PC-9 (cell line): ENCODE measurements around the gene STAG3. TPM values are rescaled to one million over a fixed set of nuclear protein-coding genes. Genes with fewer than 3 reads are reported as not detected.

Experiments
- BruUV-seq: library from RNA; stranded (reverse); fragments of 400-500 nt; replicated peaks from 2 replicates; lab custom pipeline; 2021; lab: Mats Ljungman, UMichigan
- CTCF ChIA-PET: fragments of 300-600 bp; sonication (Branson Sonifier 250); formaldehyde crosslinking; loops from one replicate; lab custom pipeline; 2022; ENCODE audit warnings: antibody characterized with exemption; lab: Charles Lee
- POLR2A ChIA-PET: fragments of 300-600 bp; sonication (Branson Sonifier 250); formaldehyde crosslinking; loops from one replicate; lab custom pipeline; 2022; ENCODE audit warnings: antibody characterized with exemption; ENCODE audit not compliant: unreplicated experiment; lab: Charles Lee
- DNase-seq, 2 experiments: peaks; one replicate each; pipeline versions ENCODE4 v3.0.0 to v3.0.0-alpha.2; 2015 to 2022; ENCODE audit warnings: mixed read lengths in 1 of 2
- H2AFZ ChIP-seq: fragments of 200-600 bp; sonication (generic); 2 replicates; pipeline ENCODE4 v1.8.1; 2017; ENCODE audit warnings: antibody characterized with exemption
- H3F3A ChIP-seq: fragments of 200-600 bp; sonication (generic); 2 replicates; pipeline ENCODE4 v1.8.1; 2017; ENCODE audit warnings: antibody characterized with exemption, mild to moderate bottlenecking, low read depth; ENCODE audit not compliant: insufficient read depth
- H3K27ac ChIP-seq: fragments of 200-600 bp; sonication (generic); 2 replicates; pipeline ENCODE4 v1.6.1; 2016; ENCODE audit warnings: mixed run types
- H3K27me3 ChIP-seq: fragments of 200-600 bp; sonication (generic); 2 replicates; pipeline ENCODE4 v1.6.1; 2016; ENCODE audit warnings: low read depth, mixed run types; ENCODE audit not compliant: insufficient read depth
- H3K36me3 ChIP-seq: fragments of 200-600 bp; sonication (generic); 2 replicates; pipeline ENCODE4 v1.6.1; 2016; ENCODE audit warnings: low read depth, mixed run types
- H3K4me1 ChIP-seq: fragments of 200-600 bp; sonication (generic); replicated peaks from 2 replicates; pipeline ENCODE4 v1.6.1; 2016; ENCODE audit warnings: mixed run types; ENCODE audit not compliant: insufficient read depth
- H3K4me2 ChIP-seq: fragments of 200-600 bp; sonication (generic); 2 replicates; pipeline ENCODE4 v1.6.1; 2017; ENCODE audit warnings: mixed run types
- H3K4me3 ChIP-seq: fragments of 200-600 bp; sonication (generic); 2 replicates; pipeline ENCODE4 v1.6.1; 2016; ENCODE audit warnings: mixed run types
- H3K79me2 ChIP-seq: fragments of 200-600 bp; sonication (generic); 2 replicates; pipeline ENCODE4 v1.6.1; 2017; ENCODE audit warnings: low read depth, mixed run types
- H3K9me2 ChIP-seq: fragments of 200-600 bp; sonication (generic); 2 replicates; pipeline ENCODE4 v1.8.1; 2017; ENCODE audit warnings: mild to moderate bottlenecking; ENCODE audit not compliant: insufficient read depth
- H3K9me3 ChIP-seq: fragments of 200-600 bp; sonication (generic); 2 replicates; pipeline ENCODE4 v1.8.1; 2016; ENCODE audit warnings: low read depth; ENCODE audit not compliant: insufficient read depth
- H4K20me1 ChIP-seq: fragments of 200-600 bp; sonication (generic); 2 replicates; pipeline ENCODE4 v1.8.1; 2017; ENCODE audit not compliant: insufficient read depth
- CTCF ChIP-seq: fragments of 200-600 bp; sonication (generic); conservative IDR thresholded peaks from 2 replicates; pipeline ENCODE4 v1.6.1; 2017; ENCODE audit warnings: mixed run types, antibody characterized with exemption, mild to moderate bottlenecking, moderate library complexity
- EZH2 ChIP-seq: fragments of 200-600 bp; sonication (generic); IDR thresholded peaks from 2 replicates; pipeline ENCODE4 v1.8.0; 2017; ENCODE audit warnings: antibody characterized with exemption, low read depth
- intact Hi-C: fragments of 100-400 bp; cut with micrococcal nuclease; formaldehyde crosslinking; loops from one replicate; pipeline ENCODE4 v1.10.0; 2022; ENCODE audit not compliant: unreplicated experiment
- total RNA-seq: library from RNA; stranded (reverse); gene quantifications from 2 replicates; pipeline ENCODE4 v1.2.3, GENCODE V29; 2021

The STAG3 gene
- total RNA-seq, 1 experiment from 2014 or later = 0.83 TPM

- H3K4me2 ChIP-seq = peak overlapping the region; percentile 82
- H3K36me3 ChIP-seq = peaks cover 4% of the 10 kb centered on the region; the same call in 1 of the 2 replicates
- H3K9me2 ChIP-seq = no peaks in the 10 kb centered on the region
- CTCF ChIA-PET = no interaction called here
- peaks cover 70% of the 10 kb centered on the region for H3F3A ChIP-seq
- H3K4me3 ChIP-seq = peak overlapping the region; percentile 86; the same call in 1 of the 2 replicates
- H3K9me3 ChIP-seq = no peaks in the 10 kb centered on the region
- DNase-seq = no peak
- no peaks in the 10 kb centered on the region for H3K27me3 ChIP-seq
- peaks cover 22% of the 10 kb centered on the region for H3K79me2 ChIP-seq
- no peak for TF ChIP-seq EZH2
- no peak for TF ChIP-seq CTCF
- BruUV-seq = no TSS peak
- peaks cover 24% of the 10 kb centered on the region for H4K20me1 ChIP-seq
- H3K4me1 ChIP-seq = peaks cover 35% of the 10 kb centered on the region
- POLR2A ChIA-PET = interaction anchor here (0.5 to 0.9 kb wide), 2 partner anchors 9 to 237 kb away, joined by 4 to 5 read pairs; no protein-coding TSS in a partner anchor
- H3K27ac ChIP-seq = no peak overlapping the region
- no peak overlapping the region for H2AFZ ChIP-seq
- intact Hi-C loops = no loop called here
Measured at GRCh38 chr7:100156331-100157068, 21.2 kb upstream of the STAG3 start.

- Histone ChIP-seq H3K4me2 (peak overlapping the region; percentile 82), H3K9me2 (no peaks in the 10 kb centered on the region), H3K36me3 (peaks cover 4% of the 10 kb centered on the region; the same call in 1 of the 2 replicates), H3K27me3 (no peaks in the 10 kb centered on the region), H3K4me3 (peak overlapping the region; percentile 86; the same call in 1 of the 2 replicates), H3K4me1 (peaks cover 35% of the 10 kb centered on the region), H2AFZ (no peak overlapping the region), H3K27ac (peak overlapping the region; percentile 55; the same call in 1 of the 2 replicates), H3F3A (peaks cover 68% of the 10 kb centered on the region), H4K20me1 (peaks cover 24% of the 10 kb centered on the region), H3K9me3 (no peaks in the 10 kb centered on the region), H3K79me2 (peaks cover 22% of the 10 kb centered on the region)
- intact Hi-C loops = no loop called here
- no peak for TF ChIP-seq EZH2
- TF ChIP-seq CTCF = no peak
- no TSS peak for BruUV-seq
- ChIA-PET POLR2A (interaction anchor here (0.5 to 0.9 kb wide), 2 partner anchors 9 to 237 kb away, joined by 4 to 5 read pairs; no protein-coding TSS in a partner anchor), CTCF (no interaction called here)
- no peak for DNase-seq
Measured at GRCh38 chr7:100157069-100157333, 20.7 kb upstream of the STAG3 start.

- peaks cover 36% of the 10 kb centered on the region for H3K4me1 ChIP-seq
- DNase-seq = peak; percentile 58 to 86
- H4K20me1 ChIP-seq = peaks cover 24% of the 10 kb centered on the region
- peaks cover 65% of the 10 kb centered on the region for H3F3A ChIP-seq
- intact Hi-C loops = no loop called here
- H3K9me2 ChIP-seq = no peaks in the 10 kb centered on the region
- H2AFZ ChIP-seq = peak overlapping the region; percentile 80; the same call in 1 of the 2 replicates
- no peaks in the 10 kb centered on the region for H3K9me3 ChIP-seq
- peaks cover 22% of the 10 kb centered on the region for H3K79me2 ChIP-seq
- H3K36me3 ChIP-seq = peaks cover 4% of the 10 kb centered on the region; the same call in 1 of the 2 replicates
- no peak for TF ChIP-seq CTCF
- TF ChIP-seq EZH2 = no peak
- peak overlapping the region; percentile 82 for H3K4me2 ChIP-seq
- CTCF ChIA-PET = no interaction called here
- TSS peak; percentile 25 for BruUV-seq
- POLR2A ChIA-PET = interaction anchor here (0.5 to 1.1 kb wide), 4 partner anchors 10 to 238 kb away, joined by 3 to 5 read pairs (median 4); partner anchors contain the start of gene MBLAC1
- H3K27ac ChIP-seq = peak overlapping the region; percentile 55
- H3K27me3 ChIP-seq = no peaks in the 10 kb centered on the region
- peak overlapping the region; percentile 86 for H3K4me3 ChIP-seq
Measured at GRCh38 chr7:100157334-100158228, 20.1 kb upstream of the STAG3 start.
